RWPE1 (cell line): ENCODE data around the gene GBP1.
"Not testable (repeated sequence)": the region's sequence is repeated elsewhere in the genome, so short reads cannot be mapped to it uniquely, and the experiment has no call there.

Experiments used
- CTCF ChIA-PET: fragments of 350-600 bp; sonication (Branson Sonifier 250); formaldehyde crosslinking; extraction: SDS; loops from one replicate; lab custom pipeline; 2021; lab: Yijun Ruan, JAX
- POLR2A ChIA-PET: fragments of 400-600 bp; formaldehyde crosslinking; extraction: SDS; loops from one replicate; lab custom pipeline; 2020; ENCODE audit warnings: antibody characterized with exemption; ENCODE audit not compliant: low non-redundant PET; lab: Yijun Ruan, JAX
- DNase-seq: peaks from one replicate; pipeline ENCODE4 v3.0.0; 2012; ENCODE audit warnings: low spot score
- H3K27ac ChIP-seq: fragments of 450-650 bp; 2 replicates; pipeline ENCODE4 v1.5.1; 2017
- TF ChIP-seq, protein P1 (sequence below): fragments of 450-650 bp; conservative IDR thresholded peaks from 2 replicates; pipeline ENCODE4 v1.5.1; 2017; ENCODE audit warnings: low read depth, mild to moderate bottlenecking

Gene GBP1

DNA sequence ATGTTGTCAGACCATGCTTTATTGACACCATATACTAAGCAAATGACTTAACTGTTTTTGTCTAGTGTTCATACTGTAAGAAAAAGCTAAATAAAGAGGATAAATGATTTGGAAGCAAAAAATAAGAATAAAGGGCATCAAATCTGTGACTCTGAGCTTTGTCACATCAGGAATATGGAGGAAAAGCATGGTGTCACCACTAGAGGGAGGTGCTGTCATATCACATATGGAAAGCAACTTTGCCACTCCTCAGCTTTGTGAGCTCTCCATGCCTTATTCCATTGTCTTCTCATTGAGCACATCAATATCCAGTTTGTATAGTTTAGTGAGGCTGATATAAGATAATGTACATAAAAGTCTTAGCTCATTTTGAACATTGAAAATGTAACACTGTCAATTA, 20.8 kb upstream of the GBP1 start:
- TF ChIP-seq, protein P1, sequence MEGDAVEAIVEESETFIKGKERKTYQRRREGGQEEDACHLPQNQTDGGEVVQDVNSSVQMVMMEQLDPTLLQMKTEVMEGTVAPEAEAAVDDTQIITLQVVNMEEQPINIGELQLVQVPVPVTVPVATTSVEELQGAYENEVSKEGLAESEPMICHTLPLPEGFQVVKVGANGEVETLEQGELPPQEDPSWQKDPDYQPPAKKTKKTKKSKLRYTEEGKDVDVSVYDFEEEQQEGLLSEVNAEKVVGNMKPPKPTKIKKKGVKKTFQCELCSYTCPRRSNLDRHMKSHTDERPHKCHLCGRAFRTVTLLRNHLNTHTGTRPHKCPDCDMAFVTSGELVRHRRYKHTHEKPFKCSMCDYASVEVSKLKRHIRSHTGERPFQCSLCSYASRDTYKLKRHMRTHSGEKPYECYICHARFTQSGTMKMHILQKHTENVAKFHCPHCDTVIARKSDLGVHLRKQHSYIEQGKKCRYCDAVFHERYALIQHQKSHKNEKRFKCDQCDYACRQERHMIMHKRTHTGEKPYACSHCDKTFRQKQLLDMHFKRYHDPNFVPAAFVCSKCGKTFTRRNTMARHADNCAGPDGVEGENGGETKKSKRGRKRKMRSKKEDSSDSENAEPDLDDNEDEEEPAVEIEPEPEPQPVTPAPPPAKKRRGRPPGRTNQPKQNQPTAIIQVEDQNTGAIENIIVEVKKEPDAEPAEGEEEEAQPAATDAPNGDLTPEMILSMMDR: peak; percentile 20; the same call in 1 of the 2 replicates
- CTCF ChIA-PET: interaction anchor here (0.5 to 0.9 kb wide), 5 partner anchors 18 to 513 kb away, joined by 3 to 5 read pairs (median 3); no protein-coding TSS in a partner anchor
- POLR2A ChIA-PET: no interaction called here
- H3K27ac ChIP-seq: no peak overlapping the region
- DNase-seq: no peak

DNA sequence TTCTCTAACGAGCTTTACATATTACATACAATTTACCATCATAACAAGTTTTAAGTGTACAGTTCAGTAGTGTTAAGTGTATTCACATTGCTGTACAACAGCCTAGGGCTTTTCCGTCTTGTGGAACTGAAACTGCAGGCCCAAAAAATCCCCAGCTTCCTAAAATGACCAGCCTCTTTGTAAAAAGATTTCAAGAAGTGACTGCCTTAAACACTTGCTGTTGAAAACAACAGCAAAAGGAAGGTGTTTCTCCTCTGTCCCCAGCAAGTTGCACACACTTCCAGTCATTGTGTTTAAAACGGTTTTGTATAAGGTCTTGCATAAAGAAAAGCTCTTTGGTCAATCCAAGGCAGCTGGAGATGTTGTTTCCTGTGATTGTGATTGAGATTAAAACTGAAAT, 16.0 kb upstream of the GBP1 start:
- CTCF ChIA-PET: interaction anchor here (0.6 kb wide), 1 partner anchor 643 kb away, joined by 3 read pairs; no protein-coding TSS in a partner anchor
- POLR2A ChIA-PET: no interaction called here
- no peak for DNase-seq
- no peak overlapping the region for H3K27ac ChIP-seq
- TF ChIP-seq, protein P1: no peak

DNA sequence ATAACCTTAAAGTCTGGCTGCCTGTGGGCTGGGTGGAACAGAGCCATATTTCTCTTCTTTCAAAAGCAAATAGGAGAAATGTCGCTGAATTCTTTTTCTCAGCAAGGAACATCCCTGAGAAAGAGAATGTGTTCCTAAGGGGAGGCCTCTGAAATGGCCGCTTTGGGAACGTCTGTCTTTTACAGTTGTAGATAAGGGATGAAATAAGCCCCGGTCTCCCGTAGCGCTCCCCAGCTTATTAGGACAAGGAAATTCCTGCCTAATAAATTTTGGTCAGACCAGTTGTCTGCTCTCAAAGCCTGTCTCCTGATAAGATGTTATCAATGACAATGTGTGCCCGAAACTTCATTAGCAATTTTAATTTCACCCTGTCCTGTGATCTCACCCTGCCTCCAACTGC, 15.1 kb upstream of the GBP1 start:
- POLR2A ChIA-PET, CTCF ChIA-PET, DNase-seq, H3K27ac ChIP-seq: not testable (repeated sequence)

DNA sequence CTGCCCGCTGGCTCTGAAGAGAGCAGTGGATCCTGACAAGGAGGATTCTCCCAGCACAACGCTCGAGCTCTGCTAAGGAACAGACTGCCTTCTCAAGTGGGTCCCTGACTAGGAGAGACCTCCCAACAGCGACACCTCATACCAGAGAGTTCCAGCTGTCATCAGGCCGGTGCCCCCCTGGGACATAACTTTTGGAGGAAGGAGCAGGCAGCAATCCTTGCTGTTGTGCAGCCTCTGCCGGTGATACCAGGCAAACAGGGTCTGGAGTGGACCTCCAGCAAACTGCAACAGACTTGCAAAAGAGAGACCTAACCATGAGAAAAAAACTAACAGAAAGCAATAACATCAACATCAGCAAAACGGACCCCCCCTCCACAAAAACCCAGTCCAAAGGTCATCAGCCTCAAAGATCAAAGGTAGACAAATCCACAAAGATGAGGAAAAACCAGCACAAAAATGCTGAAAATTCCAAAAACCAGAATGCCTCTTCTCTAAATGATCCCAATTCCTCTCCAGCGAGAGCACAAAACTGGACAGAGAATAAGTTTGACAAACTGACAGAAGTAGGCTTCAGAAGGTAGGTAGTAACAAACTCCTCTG, 7.6 kb upstream of the GBP1 start:
- POLR2A ChIA-PET, DNase-seq, CTCF ChIA-PET, H3K27ac ChIP-seq: not testable (repeated sequence)

DNA sequence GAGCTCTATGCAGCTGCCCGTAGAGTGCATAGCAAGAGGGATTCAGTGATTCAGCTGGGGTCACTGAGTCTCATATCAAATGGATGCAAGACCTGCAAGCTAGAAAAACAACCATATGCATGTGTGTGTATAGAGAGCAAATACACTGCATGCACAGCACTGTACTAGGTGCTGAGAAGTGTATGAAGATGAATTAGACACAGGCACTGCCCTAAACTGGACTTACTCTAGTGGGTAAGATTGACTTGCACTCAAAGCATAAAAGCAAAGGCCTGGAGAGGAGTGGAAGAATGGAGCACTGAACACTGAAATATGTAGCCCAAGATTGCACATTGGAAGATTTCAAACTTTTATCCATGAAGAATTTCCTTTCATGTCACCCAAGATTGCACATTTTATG, 5.5 kb upstream of the GBP1 start:
- TF ChIP-seq, protein P1: no peak
- ChIA-PET POLR2A (no interaction called here), CTCF (no interaction called here)
- no peak overlapping the region for H3K27ac ChIP-seq
- DNase-seq: no peak

DNA sequence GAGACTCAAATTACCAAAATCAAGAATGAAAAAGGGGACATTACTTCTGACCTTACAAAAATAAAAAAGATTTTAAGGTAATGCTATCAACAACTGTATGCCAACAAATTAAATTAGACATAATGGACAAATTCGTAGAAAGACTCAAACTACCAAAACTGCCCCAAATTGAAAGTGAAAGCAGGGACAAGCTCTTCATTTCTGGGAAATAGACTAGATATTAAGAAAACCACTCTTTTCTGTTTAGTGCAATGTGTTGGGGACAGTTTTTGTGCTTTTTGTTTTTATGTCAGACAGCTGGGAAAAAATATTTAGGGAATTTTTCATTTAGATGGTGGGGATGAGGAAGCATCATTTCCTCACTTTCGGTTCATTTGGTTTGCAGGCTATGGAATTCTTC, 4.9 kb upstream of the GBP1 start:
- CTCF ChIA-PET: interaction anchor here (0.7 kb wide), 1 partner anchor 66 kb away, joined by 3 read pairs; no protein-coding TSS in a partner anchor
- POLR2A ChIA-PET: no interaction called here
- TF ChIP-seq, protein P1: no peak
- DNase-seq: no peak
- no peak overlapping the region for H3K27ac ChIP-seq

DNA sequence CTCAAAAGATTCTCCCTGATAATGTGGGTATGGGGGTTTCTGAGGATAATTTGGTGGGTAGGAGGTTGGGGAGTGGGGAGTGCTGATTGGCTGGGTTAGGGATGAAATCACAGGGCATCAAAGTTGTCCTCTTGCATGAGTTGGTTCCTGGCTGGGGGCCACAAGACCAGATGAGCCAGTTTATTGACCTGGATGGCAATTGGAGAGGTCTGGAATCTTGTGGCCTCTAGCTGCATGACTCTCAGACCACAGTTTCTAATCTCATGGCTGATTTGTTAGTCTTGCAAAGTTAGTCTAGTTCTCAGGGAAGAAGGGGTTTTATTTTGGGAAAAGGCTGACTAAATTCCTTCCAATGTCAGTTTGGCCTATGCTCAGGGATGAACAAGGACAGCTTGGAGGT, 3.3 kb upstream of the GBP1 start:
- CTCF ChIA-PET: no interaction called here

More for the DNA sequence above, 3.3 kb upstream of the GBP1 start:
- no peak for DNase-seq
- POLR2A ChIA-PET: no interaction called here
- TF ChIP-seq, protein P1: no peak
- no peak overlapping the region for H3K27ac ChIP-seq
